ENCODE measurements around the gene GYS2. TPM values are rescaled to one million over a fixed set of nuclear protein-coding genes. Genes with fewer than 3 reads are reported as not detected.

Gene GYS2
- total RNA-seq, 1 donor from 2014 or later = not detected

GRCh38 chr12:21501258-21502163 is 103.1 kb downstream of the GYS2 start, which contains the start of the genes GOLT1B and RECQL:
TSS of gene GOLT1B (plus strand) at chr12:21501789. CDS start at chr12:21501924, 135 bp downstream.
TSS of gene RECQL (minus strand) at chr12:21501635. CDS start at chr12:21499570, 2,065 bp downstream.
- DNase-seq (ENCODE audit: low read depth) = peak; percentile 95
- Histone ChIP-seq H3K4me3 (ENCODE audit: low read depth, low read length) (peak within 1 kb of the TSS; percentile 96), H3K27me3 (ENCODE audit: control insufficient read depth, insufficient read depth, low read length) (no peaks in the 10 kb centered on the region), H3K36me3 (ENCODE audit: control insufficient read depth, insufficient read depth, low read length) (peaks cover 2% of the 10 kb centered on the region)
- no peak for TF ChIP-seq CTCF (IDR thresholded peaks at IDR 0.05; ENCODE audit: insufficient read depth, low read length, poor library complexity, severe bottlenecking)

GRCh38 chr12:21500786-21501257 is 103.8 kb downstream of the GYS2 start:
- Histone ChIP-seq H3K4me3 (ENCODE audit: low read depth, low read length) (peak overlapping the region; percentile 96), H3K27me3 (ENCODE audit: control insufficient read depth, insufficient read depth, low read length) (no peaks in the 10 kb centered on the region), H3K36me3 (ENCODE audit: control insufficient read depth, insufficient read depth, low read length) (peaks cover 2% of the 10 kb centered on the region)
- no peak for TF ChIP-seq CTCF (IDR thresholded peaks at IDR 0.05; ENCODE audit: insufficient read depth, low read length, poor library complexity, severe bottlenecking)
- no peak for DNase-seq (ENCODE audit: low read depth)

GRCh38 chr12:21499765-21500164 is 104.9 kb downstream of the GYS2 start:
- TF ChIP-seq CTCF (IDR thresholded peaks at IDR 0.05; ENCODE audit: insufficient read depth, low read length, poor library complexity, severe bottlenecking) = no peak
- H3K27me3 ChIP-seq (ENCODE audit: control insufficient read depth, insufficient read depth, low read length) = no peaks in the 10 kb centered on the region
- H3K4me3 ChIP-seq (ENCODE audit: low read depth, low read length) = no peak overlapping the region
- peaks cover 2% of the 10 kb centered on the region for H3K36me3 ChIP-seq (ENCODE audit: control insufficient read depth, insufficient read depth, low read length)
- DNase-seq (ENCODE audit: low read depth) = no peak

Other genes with a start within 250 kb of the GYS2 start
- not detected in 2 replicates for gene IAPP, start 231.9 kb downstream of the GYS2 start, total RNA-seq
- 13.9 and 17.3 TPM in 2 replicates for gene PYROXD1, start 167.2 kb downstream of the GYS2 start, total RNA-seq
- gene RECQL, start 103.2 kb downstream of the GYS2 start, total RNA-seq = 52.4 and 55.3 TPM in 2 replicates
- 45.1 and 52.8 TPM in 2 replicates for gene GOLT1B, start 103.1 kb downstream of the GYS2 start, total RNA-seq
- 7.5 and 9.4 TPM in 2 replicates for gene SPX, start 78.6 kb downstream of the GYS2 start, total RNA-seq
- gene LDHB, start 53.0 kb upstream of the GYS2 start, total RNA-seq = 529 and 625 TPM in 2 replicates
- 0.25 and 0.27 TPM in 2 replicates for gene KCNJ8, start 169.9 kb upstream of the GYS2 start, total RNA-seq